Measurements from ENCODE around the gene HOXA6.

DNA sequence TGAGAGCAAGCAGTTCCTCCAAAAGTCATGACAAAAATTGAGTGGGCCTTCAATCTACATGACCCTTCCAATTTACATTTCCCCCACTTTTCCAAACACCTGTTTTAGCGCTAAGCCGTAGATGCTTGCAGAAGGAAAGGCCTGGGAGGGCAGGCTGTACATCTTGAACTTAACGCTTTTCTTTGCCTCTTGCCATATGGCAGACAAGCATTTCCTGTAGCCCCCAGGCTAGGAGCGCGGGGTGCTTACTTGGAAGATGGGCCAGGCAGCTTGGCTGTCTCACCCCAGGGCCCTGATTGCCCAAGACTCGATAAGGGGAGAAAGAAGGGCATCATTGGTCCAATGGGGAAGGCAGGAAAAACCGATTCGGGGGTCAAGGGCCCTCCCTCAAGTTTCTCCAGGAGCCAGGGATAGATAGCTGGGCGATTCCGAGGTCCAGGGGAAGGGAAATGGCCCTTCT, 24.8 kb upstream of the HOXA6 start:
- TF ChIP-seq, protein P1, sequence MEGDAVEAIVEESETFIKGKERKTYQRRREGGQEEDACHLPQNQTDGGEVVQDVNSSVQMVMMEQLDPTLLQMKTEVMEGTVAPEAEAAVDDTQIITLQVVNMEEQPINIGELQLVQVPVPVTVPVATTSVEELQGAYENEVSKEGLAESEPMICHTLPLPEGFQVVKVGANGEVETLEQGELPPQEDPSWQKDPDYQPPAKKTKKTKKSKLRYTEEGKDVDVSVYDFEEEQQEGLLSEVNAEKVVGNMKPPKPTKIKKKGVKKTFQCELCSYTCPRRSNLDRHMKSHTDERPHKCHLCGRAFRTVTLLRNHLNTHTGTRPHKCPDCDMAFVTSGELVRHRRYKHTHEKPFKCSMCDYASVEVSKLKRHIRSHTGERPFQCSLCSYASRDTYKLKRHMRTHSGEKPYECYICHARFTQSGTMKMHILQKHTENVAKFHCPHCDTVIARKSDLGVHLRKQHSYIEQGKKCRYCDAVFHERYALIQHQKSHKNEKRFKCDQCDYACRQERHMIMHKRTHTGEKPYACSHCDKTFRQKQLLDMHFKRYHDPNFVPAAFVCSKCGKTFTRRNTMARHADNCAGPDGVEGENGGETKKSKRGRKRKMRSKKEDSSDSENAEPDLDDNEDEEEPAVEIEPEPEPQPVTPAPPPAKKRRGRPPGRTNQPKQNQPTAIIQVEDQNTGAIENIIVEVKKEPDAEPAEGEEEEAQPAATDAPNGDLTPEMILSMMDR (IDR thresholded peaks at IDR 0.05), result no peak
- no peak for TF ChIP-seq POLR2A (IDR thresholded peaks at IDR 0.05)

Data from lower leg skin (tissue), 3 donors.